Measurements from ENCODE around the gene FAAP100. TPM values are rescaled to one million over a fixed set of nuclear protein-coding genes. Genes with fewer than 3 reads are reported as not detected.

Gene FAAP100
- total and polyA plus RNA-seq, 7 donors: 11.6 to 16.3 (median 12.6) TPM

DNA sequence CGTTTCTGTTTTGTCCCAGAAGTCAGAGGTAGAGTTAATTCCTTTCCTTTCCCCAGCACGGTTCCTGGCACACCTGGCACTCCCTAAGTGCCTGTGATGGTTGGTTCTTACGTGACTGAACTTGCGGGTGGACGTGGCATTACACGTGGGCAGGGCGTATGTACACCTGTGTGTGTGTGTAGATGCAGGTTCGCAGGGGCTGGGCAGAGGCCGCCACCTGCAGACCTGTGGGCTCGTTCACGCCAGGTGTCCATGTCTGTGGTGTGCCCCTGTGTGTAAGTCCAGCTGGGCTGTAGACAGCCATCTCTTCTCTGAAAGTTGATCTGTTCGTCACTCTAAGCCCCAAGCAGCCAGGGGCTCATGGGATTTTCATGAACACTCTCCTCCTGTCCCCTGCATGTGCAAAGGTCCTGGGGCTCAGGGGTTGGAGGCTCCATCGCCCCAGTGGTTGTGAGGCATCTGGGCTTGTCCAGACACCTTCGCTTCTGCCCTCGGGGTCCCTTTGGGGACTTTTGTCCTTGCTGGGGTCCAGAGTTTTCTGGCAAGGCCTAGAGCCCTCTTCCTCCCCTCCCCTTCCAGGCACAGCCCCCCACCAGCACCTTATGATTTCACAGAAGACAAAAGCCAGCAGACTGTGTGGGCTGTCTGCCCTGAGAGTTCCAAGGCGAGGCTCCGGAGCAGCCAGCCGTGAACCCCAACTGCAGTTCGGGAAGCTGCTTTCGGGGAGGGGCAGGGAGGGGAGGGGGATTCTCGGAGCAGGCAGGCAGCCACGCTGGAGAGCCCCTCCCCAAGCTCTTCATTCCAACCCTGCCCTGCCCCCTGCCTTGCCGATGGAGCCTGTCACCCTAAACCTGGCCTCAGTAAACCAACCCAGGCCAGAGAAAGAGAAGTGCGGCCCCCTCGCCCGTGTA lies 29.4 kb downstream of the FAAP100 start:
- TF ChIP-seq, protein P1, sequence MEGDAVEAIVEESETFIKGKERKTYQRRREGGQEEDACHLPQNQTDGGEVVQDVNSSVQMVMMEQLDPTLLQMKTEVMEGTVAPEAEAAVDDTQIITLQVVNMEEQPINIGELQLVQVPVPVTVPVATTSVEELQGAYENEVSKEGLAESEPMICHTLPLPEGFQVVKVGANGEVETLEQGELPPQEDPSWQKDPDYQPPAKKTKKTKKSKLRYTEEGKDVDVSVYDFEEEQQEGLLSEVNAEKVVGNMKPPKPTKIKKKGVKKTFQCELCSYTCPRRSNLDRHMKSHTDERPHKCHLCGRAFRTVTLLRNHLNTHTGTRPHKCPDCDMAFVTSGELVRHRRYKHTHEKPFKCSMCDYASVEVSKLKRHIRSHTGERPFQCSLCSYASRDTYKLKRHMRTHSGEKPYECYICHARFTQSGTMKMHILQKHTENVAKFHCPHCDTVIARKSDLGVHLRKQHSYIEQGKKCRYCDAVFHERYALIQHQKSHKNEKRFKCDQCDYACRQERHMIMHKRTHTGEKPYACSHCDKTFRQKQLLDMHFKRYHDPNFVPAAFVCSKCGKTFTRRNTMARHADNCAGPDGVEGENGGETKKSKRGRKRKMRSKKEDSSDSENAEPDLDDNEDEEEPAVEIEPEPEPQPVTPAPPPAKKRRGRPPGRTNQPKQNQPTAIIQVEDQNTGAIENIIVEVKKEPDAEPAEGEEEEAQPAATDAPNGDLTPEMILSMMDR (IDR thresholded peaks at IDR 0.05): no peak
- intact Hi-C loops (cut with DNase I): no loop called here
- no peaks in the 10 kb centered on the region for H3K36me3 ChIP-seq (ENCODE audit: insufficient read depth in 1 of 2, low read depth in 1 of 2)
- H3K27ac ChIP-seq: no peak overlapping the region
- H3K4me3 ChIP-seq: no peak overlapping the region
- H3K9me3 ChIP-seq: no peaks in the 10 kb centered on the region
- ATAC-seq (no peak), DNase-seq (no peak)
- H3K27me3 ChIP-seq (ENCODE audit: insufficient read depth in 3 of 3, low read length in 2 of 3): peaks cover 0 to 48% (median 9%) of the 10 kb centered on the region in 3 donors
- peaks cover 32% of the 10 kb centered on the region for H3K4me1 ChIP-seq
- 65 to 68% (median 65%) methylated on average over 24 to 26 of the region's 26 CpGs for WGBS, 3 donors

DNA sequence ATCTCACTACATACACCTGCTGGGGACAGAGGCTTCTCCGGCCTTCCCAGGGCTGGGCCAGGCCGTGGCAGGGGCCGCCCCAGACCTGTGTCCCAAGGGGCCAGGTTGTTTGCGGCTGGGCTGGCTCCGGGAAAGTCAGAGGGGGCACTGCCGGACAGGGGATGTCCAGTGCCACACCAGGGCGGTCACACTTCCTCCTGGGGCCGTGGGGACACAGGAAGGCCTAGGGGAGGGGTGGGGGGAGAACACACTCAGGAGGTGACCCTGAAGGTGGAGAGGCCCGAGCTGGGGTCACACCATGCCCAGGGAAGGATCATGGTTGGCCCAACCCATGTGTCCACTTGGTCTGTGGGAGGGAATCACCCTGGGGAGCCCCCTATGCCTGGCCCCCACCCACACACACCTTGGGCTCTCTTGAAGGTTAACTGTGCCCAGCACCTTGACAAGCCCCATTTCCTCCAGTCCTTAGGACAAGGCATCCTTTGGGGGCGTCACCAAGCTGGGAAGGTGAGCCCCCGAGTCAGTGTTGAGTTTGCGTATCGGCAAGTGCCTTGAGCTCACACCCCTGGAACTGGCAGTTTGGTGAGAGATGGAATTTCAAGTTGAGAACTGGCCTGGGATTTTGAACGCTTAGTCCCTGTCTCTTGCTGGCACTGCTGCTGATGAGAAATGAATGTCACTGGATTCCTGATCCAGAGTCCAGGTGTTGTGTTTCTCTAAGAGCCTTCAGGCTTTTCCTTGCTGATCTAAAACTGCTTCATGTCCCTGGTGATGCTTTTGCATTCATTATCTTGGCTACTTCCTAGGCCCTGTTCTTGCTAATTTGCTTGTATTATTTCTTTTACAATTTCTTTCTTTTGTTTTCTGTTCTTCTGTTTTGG lies 31.9 kb downstream of the FAAP100 start:
- H3K27me3 ChIP-seq (ENCODE audit: insufficient read depth in 3 of 3, low read length in 2 of 3): peaks cover 0 to 38% (median 9%) of the 10 kb centered on the region in 3 donors
- 65 to 68% (median 68%) methylated on average over 14 of the region's 14 CpGs for WGBS, 3 donors
- H3K36me3 ChIP-seq (ENCODE audit: insufficient read depth in 1 of 2, low read depth in 1 of 2): no peaks in the 10 kb centered on the region
- H3K4me1 ChIP-seq: peaks cover 44% of the 10 kb centered on the region
- DNase-seq: peak; percentile 20 to 49
- intact Hi-C loops (cut with DNase I): no loop called here
- TF ChIP-seq, protein P1 (IDR thresholded peaks at IDR 0.05): no peak
- no peak overlapping the region for H3K4me3 ChIP-seq
- H3K9me3 ChIP-seq: no peaks in the 10 kb centered on the region
- no peak for ATAC-seq
- no peak overlapping the region for H3K27ac ChIP-seq

DNA sequence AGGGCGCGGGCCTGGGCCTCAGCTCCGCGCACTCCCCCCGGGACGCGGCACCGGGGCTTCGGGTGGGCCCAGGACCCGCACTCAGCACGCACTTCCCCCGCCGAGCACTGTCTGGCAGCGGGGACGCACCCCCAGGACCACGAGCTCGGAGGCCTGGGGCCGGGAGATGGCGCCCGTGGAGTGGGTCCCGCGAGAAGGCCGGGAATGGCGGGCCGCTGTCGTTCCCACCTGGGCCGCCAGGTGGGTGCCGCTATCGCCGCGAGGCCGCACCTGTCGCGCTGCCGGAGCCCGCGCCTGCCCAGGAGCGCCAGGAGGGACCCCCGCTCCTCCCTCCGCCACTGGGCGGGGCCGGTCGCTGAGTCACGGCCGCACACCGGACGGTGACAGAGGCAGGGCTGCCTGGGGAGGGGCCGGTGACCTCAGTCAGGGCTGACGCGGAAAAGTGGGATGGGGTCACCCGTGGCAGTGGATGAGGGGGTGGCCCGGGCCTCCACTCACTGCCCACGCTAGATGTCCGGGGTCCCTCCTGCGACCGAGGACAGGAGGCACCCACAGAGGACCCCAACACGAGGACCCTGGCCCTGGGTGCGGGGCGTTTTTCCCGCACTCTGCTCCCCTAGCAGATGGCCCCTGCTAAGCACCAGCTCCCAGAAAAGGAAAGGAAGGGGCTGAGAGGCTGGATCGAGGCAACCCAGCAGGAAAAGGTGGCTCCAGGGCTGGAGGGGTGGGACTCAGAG lies 32.7 kb downstream of the FAAP100 start:
- Histone ChIP-seq H3K4me1 (peaks cover 44% of the 10 kb centered on the region), H3K27ac (no peak overlapping the region), H3K4me3 (peak overlapping the region; percentile 63), H3K9me3 (no peaks in the 10 kb centered on the region), H3K36me3 (ENCODE audit: insufficient read depth in 1 of 2, low read depth in 1 of 2) (no peaks in the 10 kb centered on the region), H3K27me3 (ENCODE audit: insufficient read depth in 3 of 3, low read length in 2 of 3) (peaks cover 0 to 32% (median 6%) of the 10 kb centered on the region in 3 donors)
- 14 to 42% (median 20%) methylated on average over 11 to 61 of the region's 61 CpGs for WGBS, 3 donors
- ATAC-seq (peak in 3 of 4 donors; percentile 11 to 22 (median 14)), DNase-seq (peak; percentile 52 to 58)
- TF ChIP-seq, protein P1 (IDR thresholded peaks at IDR 0.05): peak; percentile 34
- intact Hi-C loops (cut with DNase I): loop anchor here in 1 of 2 donors (5.0 kb wide), 1 partner anchor 33 kb away; the partner anchor contains the start of gene FAAP100

DNA sequence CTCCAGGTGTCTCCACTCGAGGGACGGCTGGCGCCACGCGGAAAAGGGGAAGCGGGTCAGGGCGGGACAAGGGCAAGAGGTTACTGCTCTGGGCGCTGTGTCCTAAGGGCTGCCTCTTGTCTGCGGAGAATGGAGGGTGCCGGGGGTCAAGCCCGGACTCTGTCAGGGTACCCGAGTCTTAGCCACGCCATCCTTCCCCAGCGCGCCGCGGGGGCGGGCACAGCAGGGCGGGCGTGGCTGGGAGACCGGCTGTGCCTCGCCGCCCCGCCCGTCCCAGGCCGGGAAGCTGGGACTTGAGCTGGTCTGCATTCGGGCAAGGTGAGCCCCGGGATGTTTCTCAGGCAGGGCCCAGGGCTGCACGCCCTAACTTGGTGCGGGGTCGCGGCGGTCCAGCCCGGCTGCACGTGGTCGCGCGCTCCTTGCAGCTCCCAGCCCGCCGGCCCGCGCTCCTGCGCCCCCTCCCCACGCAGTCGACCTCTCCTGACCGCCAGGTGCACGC lies 33.3 kb downstream of the FAAP100 start:
- Histone ChIP-seq H3K27ac (no peak overlapping the region), H3K27me3 (ENCODE audit: insufficient read depth in 3 of 3, low read length in 2 of 3) (peaks cover 0 to 25% (median 5%) of the 10 kb centered on the region in 3 donors), H3K36me3 (ENCODE audit: insufficient read depth in 1 of 2, low read depth in 1 of 2) (no peaks in the 10 kb centered on the region), H3K9me3 (no peaks in the 10 kb centered on the region), H3K4me1 (peaks cover 44% of the 10 kb centered on the region), H3K4me3 (peak overlapping the region; percentile 63)
- intact Hi-C loops (cut with DNase I): loop anchor here in 1 of 2 donors (5.0 kb wide), 1 partner anchor 33 kb away; the partner anchor contains the start of gene FAAP100
- 2 to 6% (median 4%) methylated on average over 35 to 47 of the region's 47 CpGs for WGBS, 3 donors
- DNase-seq (peak; percentile 50 to 66), ATAC-seq (peak in 1 of 4 donors; percentile 11)
- TF ChIP-seq, protein P1 (IDR thresholded peaks at IDR 0.05): no peak

Data from psoas muscle (tissue), 8 donors.